Central memory CD8-positive, alpha-beta T cell (primary cell): ENCODE measurements around the gene RANBP17.
"Not testable (repeated sequence)": the region's sequence is repeated elsewhere in the genome, so short reads cannot be mapped to it uniquely, and the experiment has no call there.

ENCODE experiments used
- ATAC-seq: fragments of 150-1000 bp; cut with Tn5 transposase; replicated peaks from 2 replicates; pipeline ENCODE4 v1.10.0; 2022; ENCODE audit warnings: mild to moderate bottlenecking, moderate FRiP score, moderate number of reproducible peaks; ENCODE audit not compliant: poor library complexity, severe bottlenecking; ENCODE audit errors: extremely low read depth
- DNase-seq, 2 donors: peaks; one replicate each; pipeline ENCODE4 v3.0.0; 2021; ENCODE audit warnings: low spot score in 2 of 2
- H3K27ac Mint-ChIP-seq: one replicate; pipeline ENCODE4 v1.8.0; 2022; ENCODE audit warnings: low read depth, mild to moderate bottlenecking, moderate library complexity, mixed read lengths
- H3K27me3 Mint-ChIP-seq: one replicate; pipeline ENCODE4 v1.8.0; 2022; ENCODE audit warnings: mixed read lengths
- H3K36me3 Mint-ChIP-seq: one replicate; pipeline ENCODE4 v1.8.0; 2022; ENCODE audit warnings: mild to moderate bottlenecking, moderate library complexity, mixed read lengths; ENCODE audit not compliant: insufficient read depth
- H3K4me1 Mint-ChIP-seq: one replicate; pipeline ENCODE4 v1.8.0; 2022; ENCODE audit warnings: mixed read lengths
- H3K4me3 Mint-ChIP-seq: one replicate; pipeline ENCODE4 v1.8.0; 2022; ENCODE audit warnings: mild to moderate bottlenecking, moderate library complexity, mixed read lengths
- H3K9me3 Mint-ChIP-seq: one replicate; pipeline ENCODE4 v1.8.0; 2022; ENCODE audit warnings: mixed read lengths

Gene RANBP17

GRCh38 chr5:171283753-171284152 is 421.9 kb downstream of the RANBP17 start:
- no peak overlapping the region for H3K4me3 Mint-ChIP-seq
- H3K27me3 Mint-ChIP-seq, result peaks cover 74% of the 10 kb centered on the region
- H3K4me1 Mint-ChIP-seq, result no peaks in the 10 kb centered on the region
- no peak for ATAC-seq
- H3K9me3 Mint-ChIP-seq, result no peaks in the 10 kb centered on the region
- DNase-seq, result no peak
- no peaks in the 10 kb centered on the region for H3K36me3 Mint-ChIP-seq
- H3K27ac Mint-ChIP-seq, result no peak overlapping the region

GRCh38 chr5:171285465-171285864 is 423.6 kb downstream of the RANBP17 start:
- H3K27ac Mint-ChIP-seq, result no peak overlapping the region
- H3K9me3 Mint-ChIP-seq, result no peaks in the 10 kb centered on the region
- no peaks in the 10 kb centered on the region for H3K4me1 Mint-ChIP-seq
- no peak for ATAC-seq
- H3K27me3 Mint-ChIP-seq, result peaks cover 73% of the 10 kb centered on the region
- no peak for DNase-seq
- no peaks in the 10 kb centered on the region for H3K36me3 Mint-ChIP-seq
- no peak overlapping the region for H3K4me3 Mint-ChIP-seq

DNA sequence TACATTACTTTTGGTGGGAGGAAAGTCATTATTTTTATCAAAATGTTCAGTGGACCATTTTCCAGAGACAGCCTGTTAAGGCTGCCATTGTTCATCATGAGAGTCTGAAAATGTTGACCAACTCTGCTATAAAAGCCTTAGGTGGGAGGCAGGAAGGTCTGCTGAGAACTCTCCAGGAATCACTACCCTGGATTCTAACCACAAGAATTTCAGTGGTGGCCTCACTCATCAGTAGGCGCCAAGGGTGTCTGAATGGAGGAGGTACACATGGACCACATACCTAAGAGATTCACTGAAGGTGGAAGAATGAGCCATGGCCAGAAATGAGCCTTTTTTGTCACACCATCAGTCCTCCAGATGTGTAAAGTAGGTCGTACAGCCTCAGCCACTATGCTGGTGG is 426.2 kb downstream of the RANBP17 start:
- Mint-ChIP-seq H3K27me3 (peaks cover 56% of the 10 kb centered on the region), H3K36me3 (peaks cover 2% of the 10 kb centered on the region), H3K27ac (no peak overlapping the region), H3K4me1 (no peaks in the 10 kb centered on the region), H3K4me3 (no peak overlapping the region), H3K9me3 (no peaks in the 10 kb centered on the region)
- no peak for ATAC-seq
- no peak for DNase-seq

GRCh38 chr5:171291371-171291770 is 429.6 kb downstream of the RANBP17 start:
- peaks cover 2% of the 10 kb centered on the region for H3K36me3 Mint-ChIP-seq
- no peak overlapping the region for H3K27ac Mint-ChIP-seq
- no peak overlapping the region for H3K4me3 Mint-ChIP-seq
- no peaks in the 10 kb centered on the region for H3K4me1 Mint-ChIP-seq
- H3K27me3 Mint-ChIP-seq, result peaks cover 55% of the 10 kb centered on the region
- no peaks in the 10 kb centered on the region for H3K9me3 Mint-ChIP-seq
- ATAC-seq (no peak), DNase-seq (no peak)

DNA sequence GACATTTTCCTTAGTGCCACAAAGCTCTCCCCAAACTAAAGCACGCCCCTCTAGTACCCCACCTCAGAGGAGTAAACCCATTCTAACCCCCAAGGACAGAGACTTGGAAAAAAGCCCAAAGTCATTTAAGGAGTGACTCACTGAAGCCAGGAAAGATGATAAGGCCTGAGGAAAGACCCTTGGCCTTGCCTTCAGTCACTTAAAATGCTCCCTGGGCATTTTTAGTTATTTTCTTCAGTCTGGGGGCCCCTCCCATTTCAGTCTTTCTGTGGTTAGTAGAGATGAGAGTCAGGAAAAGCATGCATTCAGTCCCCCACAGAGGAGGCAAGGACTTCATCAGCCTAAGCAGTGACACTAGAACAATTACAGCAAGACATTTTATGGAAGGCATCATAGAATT is 433.5 kb downstream of the RANBP17 start:
- no peak overlapping the region for H3K27ac Mint-ChIP-seq
- ATAC-seq, result no peak

DNA sequence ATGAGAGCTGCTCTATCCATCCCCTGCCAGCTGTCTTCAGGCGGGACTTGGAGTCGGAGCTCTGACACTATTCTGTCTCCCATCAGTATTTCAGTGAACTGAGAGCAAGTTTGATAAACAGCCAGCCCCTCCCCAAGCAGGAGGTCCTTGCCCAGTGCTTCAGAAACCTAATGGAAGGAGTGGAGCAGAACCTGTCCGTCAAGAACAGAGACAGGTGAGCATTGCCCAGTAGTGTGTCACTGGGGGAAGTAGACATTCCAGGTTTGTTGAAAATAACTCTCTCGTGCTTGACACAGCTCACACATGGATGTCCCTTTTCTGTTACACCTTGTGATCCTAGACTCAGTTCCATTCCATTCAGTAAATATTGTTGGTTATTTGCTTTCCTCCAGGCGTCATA is 434.0 kb downstream of the RANBP17 start:
- ATAC-seq (no peak), DNase-seq (no peak)
- Mint-ChIP-seq H3K27ac (no peak overlapping the region), H3K4me3 (no peak overlapping the region), H3K36me3 (peaks cover 2% of the 10 kb centered on the region), H3K27me3 (peaks cover 49% of the 10 kb centered on the region), H3K4me1 (no peaks in the 10 kb centered on the region), H3K9me3 (no peaks in the 10 kb centered on the region)

More for the DNA sequence above, 433.5 kb downstream of the RANBP17 start:
- H3K4me3 Mint-ChIP-seq, result no peak overlapping the region
- no peak for DNase-seq
- no peaks in the 10 kb centered on the region for H3K9me3 Mint-ChIP-seq
- H3K36me3 Mint-ChIP-seq, result peaks cover 2% of the 10 kb centered on the region
- peaks cover 45% of the 10 kb centered on the region for H3K27me3 Mint-ChIP-seq
- H3K4me1 Mint-ChIP-seq, result no peaks in the 10 kb centered on the region

DNA sequence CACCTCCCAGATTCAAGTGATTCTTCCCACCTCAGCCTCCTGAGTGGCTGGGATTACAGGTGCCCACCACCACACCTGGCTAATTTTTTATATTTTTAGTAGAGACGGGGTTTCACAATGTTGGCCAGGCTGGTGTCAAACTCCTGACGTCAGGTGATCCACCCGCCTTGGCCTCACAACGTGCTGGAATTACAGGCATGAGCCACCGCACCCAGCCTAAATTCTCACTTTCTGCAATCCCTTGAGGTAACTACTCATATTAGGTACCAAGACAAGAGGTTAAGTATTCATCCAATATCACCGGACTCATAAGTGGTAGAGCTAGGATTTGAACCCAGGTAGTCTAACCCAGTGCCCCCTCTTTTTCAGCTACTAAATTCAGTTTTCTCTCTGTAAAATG is 436.1 kb downstream of the RANBP17 start:
- not testable (repeated sequence) for H3K36me3 Mint-ChIP-seq, ATAC-seq, DNase-seq, H3K27ac Mint-ChIP-seq, H3K4me3 Mint-ChIP-seq, H3K9me3 Mint-ChIP-seq, H3K4me1 Mint-ChIP-seq
- peaks cover 67% of the 10 kb centered on the region for H3K27me3 Mint-ChIP-seq

- Mint-ChIP-seq H3K4me3 (no peak overlapping the region), H3K36me3 (no peaks in the 10 kb centered on the region), H3K4me1 (no peaks in the 10 kb centered on the region), H3K9me3 (no peaks in the 10 kb centered on the region), H3K27me3 (peaks cover 67% of the 10 kb centered on the region), H3K27ac (no peak overlapping the region)
- no peak for ATAC-seq
- no peak for DNase-seq
Measured at GRCh38 chr5:171299228-171299627, 437.4 kb downstream of the RANBP17 start.

DNA sequence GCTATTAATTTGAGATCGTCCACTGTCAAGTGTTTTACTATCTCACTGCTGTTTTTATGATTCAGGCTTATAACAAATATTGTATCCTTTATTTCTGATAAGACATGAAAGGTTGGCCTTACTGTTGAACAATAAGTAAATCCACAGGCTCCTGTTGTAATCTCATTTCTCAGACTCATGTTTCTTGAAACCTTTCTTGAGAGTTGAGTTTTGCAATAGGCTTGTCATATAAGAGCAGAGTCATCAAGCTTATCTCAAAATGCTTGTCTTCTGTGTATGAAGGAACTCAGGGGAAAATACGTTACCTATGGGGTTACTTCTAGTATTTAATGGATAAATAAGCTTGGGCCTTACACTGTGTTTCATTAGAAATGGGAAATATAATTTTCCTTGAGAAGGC is 438.0 kb downstream of the RANBP17 start:
- H3K36me3 Mint-ChIP-seq, result no peaks in the 10 kb centered on the region
- H3K4me1 Mint-ChIP-seq, result no peaks in the 10 kb centered on the region
- H3K27me3 Mint-ChIP-seq, result peaks cover 67% of the 10 kb centered on the region
- H3K9me3 Mint-ChIP-seq, result no peaks in the 10 kb centered on the region
- no peak overlapping the region for H3K27ac Mint-ChIP-seq
- ATAC-seq, result no peak
- no peak for DNase-seq
- no peak overlapping the region for H3K4me3 Mint-ChIP-seq

DNA sequence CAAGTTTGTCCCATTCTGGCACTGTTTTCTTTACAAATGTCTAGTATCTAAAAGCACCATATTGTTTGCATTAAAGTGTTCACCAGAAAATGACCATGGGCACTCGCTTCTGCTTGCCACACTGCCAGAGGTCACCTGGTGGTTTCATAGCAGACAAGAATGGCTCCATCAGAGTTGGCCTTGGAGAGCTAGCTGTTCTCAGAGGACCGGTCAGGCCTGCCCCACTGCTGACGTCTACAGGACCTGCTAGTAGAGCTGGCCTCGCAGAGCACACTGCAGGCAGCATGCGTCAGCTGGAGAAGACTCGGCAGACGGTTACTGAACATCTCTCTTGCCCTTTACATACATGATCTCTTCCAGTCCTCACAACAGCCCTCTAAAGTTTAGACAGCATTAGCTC is 438.5 kb downstream of the RANBP17 start:
- Mint-ChIP-seq H3K4me1 (no peaks in the 10 kb centered on the region), H3K4me3 (no peak overlapping the region), H3K27me3 (peaks cover 67% of the 10 kb centered on the region), H3K9me3 (no peaks in the 10 kb centered on the region), H3K36me3 (no peaks in the 10 kb centered on the region), H3K27ac (no peak overlapping the region)
- DNase-seq (no peak), ATAC-seq (no peak)

DNA sequence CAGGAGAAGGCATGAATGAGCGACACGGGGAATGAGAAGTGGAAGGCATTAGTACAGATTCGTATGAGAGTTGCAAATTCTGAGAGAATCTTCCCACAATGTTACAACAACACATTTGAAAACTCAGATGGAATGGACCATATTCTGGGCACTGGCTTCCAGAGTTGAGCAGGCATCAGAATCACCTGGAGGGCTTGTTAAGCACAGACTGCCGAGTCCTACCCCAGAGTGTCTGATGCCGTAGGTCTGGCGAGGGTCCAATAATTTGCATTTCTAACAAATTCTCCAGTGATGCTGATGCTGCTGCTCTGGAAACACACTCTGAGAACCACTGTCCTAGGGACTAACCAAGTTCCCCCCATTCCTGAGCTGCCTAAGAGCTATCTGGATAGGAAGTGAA is 444.3 kb downstream of the RANBP17 start:
- Mint-ChIP-seq H3K4me3 (no peak overlapping the region), H3K36me3 (peaks cover 5% of the 10 kb centered on the region), H3K27me3 (peaks cover 86% of the 10 kb centered on the region), H3K27ac (no peak overlapping the region), H3K4me1 (peaks cover 5% of the 10 kb centered on the region), H3K9me3 (no peaks in the 10 kb centered on the region)
- ATAC-seq (no peak), DNase-seq (no peak)

GRCh38 chr5:171306781-171307591 is 445.2 kb downstream of the RANBP17 start:
- peaks cover 5% of the 10 kb centered on the region for H3K36me3 Mint-ChIP-seq
- peaks cover 5% of the 10 kb centered on the region for H3K4me1 Mint-ChIP-seq
- H3K9me3 Mint-ChIP-seq, result no peaks in the 10 kb centered on the region
- ATAC-seq (no peak), DNase-seq (no peak)
- no peak overlapping the region for H3K4me3 Mint-ChIP-seq
- H3K27me3 Mint-ChIP-seq, result peaks cover 78% of the 10 kb centered on the region
- H3K27ac Mint-ChIP-seq, result no peak overlapping the region

DNA sequence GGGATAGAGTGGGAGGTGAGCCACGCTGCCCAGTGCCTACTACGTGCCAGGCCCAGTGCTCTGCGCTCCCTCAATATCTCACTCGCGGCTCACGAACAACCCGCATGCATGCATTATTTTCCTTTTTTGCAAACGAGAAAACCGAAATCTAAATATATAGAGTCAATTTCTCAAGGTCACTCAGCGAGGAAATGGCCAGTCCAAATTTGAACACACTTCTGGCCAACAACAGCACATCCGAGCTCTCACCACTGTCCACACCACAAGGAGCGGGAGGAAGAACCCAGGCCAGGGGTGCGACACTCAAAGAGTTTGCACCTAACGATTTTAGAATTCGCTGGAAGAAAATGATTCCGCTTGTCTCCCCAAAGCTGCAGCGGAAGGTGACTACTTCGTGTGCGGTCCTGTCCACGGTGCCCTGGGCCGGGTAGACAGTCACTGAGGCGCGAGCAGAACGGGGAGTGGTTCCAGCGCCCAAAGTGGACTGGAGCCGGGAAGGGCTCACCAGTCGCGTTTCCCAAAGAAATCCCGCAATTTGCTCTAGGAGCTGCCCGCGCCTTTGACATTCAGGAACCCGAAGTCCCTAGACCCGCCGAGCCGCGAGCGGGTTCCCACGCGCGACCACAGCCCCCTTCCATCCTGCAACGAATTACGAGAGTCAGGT is 446.1 kb downstream of the RANBP17 start:
- H3K27ac Mint-ChIP-seq, result no peak overlapping the region
- DNase-seq (no peak), ATAC-seq (no peak)

More for the DNA sequence above, 446.1 kb downstream of the RANBP17 start:
- Mint-ChIP-seq H3K4me3 (no peak overlapping the region), H3K9me3 (no peaks in the 10 kb centered on the region), H3K4me1 (peaks cover 8% of the 10 kb centered on the region), H3K36me3 (peaks cover 8% of the 10 kb centered on the region), H3K27me3 (peaks cover 77% of the 10 kb centered on the region)
